K562 (cell line): ENCODE measurements around the gene ZBTB8B. TPM values are rescaled to one million over a fixed set of nuclear protein-coding genes. Genes with fewer than 3 reads are reported as not detected.

Experiments used
- CXXC5 ChIP-seq: fragments of 250-450 bp; sonication (Bioruptor Pico); IDR thresholded peaks from 2 replicates; pipeline ENCODE4 v1.8.0; 2022; ENCODE audit warnings: inconsistent platforms, mild to moderate bottlenecking, moderate library complexity
- ESRRB ChIP-seq: fragments of 250-450 bp; sonication (Bioruptor Pico); IDR thresholded peaks from 2 replicates; pipeline ENCODE4 v1.5.0; 2020; ENCODE audit warnings: mild to moderate bottlenecking, moderate library complexity, borderline replicate concordance
- FOXM1 ChIP-seq, 2 experiments: fragments of 450-650 bp in 1 of 2; sonication (generic) in 1 of 2; formaldehyde crosslinking in 1 of 2; IDR thresholded peaks; 2 replicates each; pipeline versions ENCODE4 v1.6.1 to v1.9.0; 2017 to 2022; ENCODE audit warnings: low read depth in 2 of 2, mild to moderate bottlenecking in 2 of 2, missing genetic modification reagents in 1 of 2, moderate library complexity in 1 of 2
- GTF2E2 ChIP-seq: fragments of 200-800 bp; sonication (Bioruptor generic); IDR thresholded peaks from 2 replicates; pipeline ENCODE4 v1.6.1; 2016; ENCODE audit warnings: missing genetic modification characterization, missing compliant biosample characterization
- HDAC1 ChIP-seq, 2 experiments: fragments of 450-650 bp; IDR thresholded peaks; 2 replicates each; pipeline ENCODE4 v1.6.1; 2016 to 2017; ENCODE audit warnings: inconsistent platforms in 1 of 2, mild to moderate bottlenecking in 1 of 2, moderate library complexity in 1 of 2
- HLTF ChIP-seq: fragments of 450-650 bp; IDR thresholded peaks from 2 replicates; pipeline ENCODE4 v1.6.1; 2016
- HMGN3 ChIP-seq: IDR thresholded peaks from 2 replicates; pipeline ENCODE4 v1.6.1; 2011; ENCODE audit warnings: borderline replicate concordance, low read depth, mild to moderate bottlenecking, mixed read lengths, low read length; ENCODE audit not compliant: insufficient read length; ENCODE audit errors: extremely low read depth
- KAT2B ChIP-seq: IDR thresholded peaks from one replicate; pipeline ENCODE4 v1.6.1; 2012; ENCODE audit warnings: low read depth, mild to moderate bottlenecking, control low read depth, inconsistent platforms, low read length, moderate library complexity
- KLF13 ChIP-seq: fragments of 450-650 bp; IDR thresholded peaks from 2 replicates; pipeline ENCODE4 v1.6.1; 2016; ENCODE audit warnings: missing genetic modification characterization, low read depth, mild to moderate bottlenecking, missing compliant biosample characterization, moderate library complexity, borderline replicate concordance
- MCM5 ChIP-seq: fragments of 450-650 bp; IDR thresholded peaks from 2 replicates; pipeline ENCODE4 v1.6.1; 2016; ENCODE audit warnings: low read depth
- NR2C2 ChIP-seq, 2 experiments: fragments of 200-800 bp in 1 of 2; sonication (Bioruptor generic) in 1 of 2; sonication (generic) in 1 of 2; formaldehyde crosslinking in 1 of 2; IDR thresholded peaks; 2 replicates each; pipeline versions ENCODE4 v1.6.1 to v1.8.0; 2016 to 2022; ENCODE audit warnings: mild to moderate bottlenecking in 1 of 2, missing compliant biosample characterization in 1 of 2, missing genetic modification characterization in 1 of 2, missing genetic modification reagents in 1 of 2
- PHB2 ChIP-seq: fragments of 450-650 bp; IDR thresholded peaks from 2 replicates; pipeline ENCODE4 v1.6.1; 2017; ENCODE audit warnings: low read depth
- RBM15 ChIP-seq: fragments of 200-400 bp; formaldehyde crosslinking; IDR thresholded peaks from 2 replicates; pipeline ENCODE4 v1.6.1; 2018; ENCODE audit warnings: mild to moderate bottlenecking, low read length, moderate library complexity; ENCODE audit not compliant: insufficient read depth
- RBM25 ChIP-seq: fragments of 200-400 bp; formaldehyde crosslinking; IDR thresholded peaks from 2 replicates; pipeline ENCODE4 v1.6.1; 2018; ENCODE audit warnings: low read length, low read depth, moderate library complexity; ENCODE audit not compliant: severe bottlenecking
- SIRT6 ChIP-seq: IDR thresholded peaks from one replicate; pipeline ENCODE4 v1.6.1; 2012; ENCODE audit warnings: low read depth, mild to moderate bottlenecking, control low read depth, inconsistent platforms, low read length, moderate library complexity
- SNRNP70 ChIP-seq: fragments of 200-400 bp; formaldehyde crosslinking; optimal IDR thresholded peaks from 2 replicates; pipeline ENCODE3; 2017; ENCODE audit warnings: low read depth, low read length
- TCF7L2 ChIP-seq: fragments of 150-350 bp; IDR thresholded peaks from 2 replicates; pipeline ENCODE4 v1.6.1; 2016; ENCODE audit warnings: low read depth, mild to moderate bottlenecking, low read length, moderate library complexity
- XRCC3 ChIP-seq: fragments of 450-650 bp; IDR thresholded peaks from 2 replicates; pipeline ENCODE4 v1.6.1; 2017; ENCODE audit warnings: mild to moderate bottlenecking, moderate library complexity
- ZBTB49 ChIP-seq: sonication (generic); formaldehyde crosslinking; IDR thresholded peaks from 2 replicates; pipeline ENCODE4 v1.8.0; 2022; ENCODE audit warnings: missing genetic modification reagents, mild to moderate bottlenecking, borderline replicate concordance
- ZNF695 ChIP-seq: fragments of 450-650 bp; formaldehyde crosslinking; IDR thresholded peaks from 2 replicates; pipeline ENCODE4 v1.4.0; 2020; ENCODE audit warnings: mild to moderate bottlenecking, moderate library complexity
- polyA plus RNA-seq, 8 experiments: library from polyadenylated mRNA; depleted of rRNA in 4 of 8; stranded (reverse) in 5 of 8; unstranded in 3 of 8; fragments of >200 nt; fragmentation: Nextera tagmentation in 2 of 8; fragmentation: Illumina TruSeq in 1 of 8; extraction: Ambion mirVana in 2 of 8; extraction: Trizol in 1 of 8; gene quantifications; 2 replicates each; pipeline versions ENCODE4 v1.2.1 to v1.2.3, GENCODE V29; 2011 to 2014; ENCODE audit warnings: inconsistent platforms in 1 of 8, missing spikeins in 1 of 8
- total RNA-seq, 7 experiments: library from RNA; depleted of rRNA in 6 of 7; stranded (reverse); fragments of >200 nt in 6 of 7; fragmentation: Illumina TruSeq in 2 of 7; extraction: Trizol in 2 of 7; gene quantifications; 2 replicates each; pipeline versions ENCODE4 v1.2.1 to v1.2.3, GENCODE V29; 2011 to 2021; ENCODE audit warnings: low replicate concordance in 1 of 7
- TF ChIP-seq, protein P1 (sequence below): fragments of 250-450 bp; sonication (Bioruptor Pico); IDR thresholded peaks from 2 replicates; pipeline ENCODE4 v1.8.0; 2021; ENCODE audit warnings: moderate library complexity, mild to moderate bottlenecking, inconsistent platforms
- TF ChIP-seq, protein P2 (sequence below): fragments of 450-650 bp; IDR thresholded peaks from 2 replicates; pipeline ENCODE4 v1.6.1; 2018; ENCODE audit warnings: mild to moderate bottlenecking, low read depth; ENCODE audit not compliant: partially characterized antibody

The ZBTB8B gene
- total and polyA plus RNA-seq, 9 of the 15 experiments (the other 6 are each of a cell fraction or from before 2014, with no cell fraction given), result not detected

- TF ChIP-seq, protein P1, sequence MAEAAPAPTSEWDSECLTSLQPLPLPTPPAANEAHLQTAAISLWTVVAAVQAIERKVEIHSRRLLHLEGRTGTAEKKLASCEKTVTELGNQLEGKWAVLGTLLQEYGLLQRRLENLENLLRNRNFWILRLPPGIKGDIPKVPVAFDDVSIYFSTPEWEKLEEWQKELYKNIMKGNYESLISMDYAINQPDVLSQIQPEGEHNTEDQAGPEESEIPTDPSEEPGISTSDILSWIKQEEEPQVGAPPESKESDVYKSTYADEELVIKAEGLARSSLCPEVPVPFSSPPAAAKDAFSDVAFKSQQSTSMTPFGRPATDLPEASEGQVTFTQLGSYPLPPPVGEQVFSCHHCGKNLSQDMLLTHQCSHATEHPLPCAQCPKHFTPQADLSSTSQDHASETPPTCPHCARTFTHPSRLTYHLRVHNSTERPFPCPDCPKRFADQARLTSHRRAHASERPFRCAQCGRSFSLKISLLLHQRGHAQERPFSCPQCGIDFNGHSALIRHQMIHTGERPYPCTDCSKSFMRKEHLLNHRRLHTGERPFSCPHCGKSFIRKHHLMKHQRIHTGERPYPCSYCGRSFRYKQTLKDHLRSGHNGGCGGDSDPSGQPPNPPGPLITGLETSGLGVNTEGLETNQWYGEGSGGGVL (CRISPR knock-in tag), result no peak
- TF ChIP-seq GTF2E2 (tag) (no peak), KLF13 (tag) (no peak), FOXM1 (IDR thresholded peaks at IDR 0.05; ENCODE audit: low read depth) (no peak), FOXM1 (CRISPR knock-in tag; IDR thresholded peaks at IDR 0.05; ENCODE audit: low read depth) (no peak), XRCC3 (no peak), HMGN3 (no peak), ESRRB (CRISPR knock-in tag) (no peak), MCM5 (no peak), HLTF (no peak), KAT2B (no peak), PHB2 (no peak), CXXC5 (CRISPR knock-in tag) (peak; percentile 97), RBM15 (no peak), ZBTB49 (CRISPR knock-in tag) (no peak), NR2C2 (CRISPR knock-in tag; IDR thresholded peaks at IDR 0.05) (no peak), NR2C2 (tag; IDR thresholded peaks at IDR 0.05) (peak; percentile 48), RBM25 (no peak), TCF7L2 (no peak), HDAC1 (IDR thresholded peaks at IDR 0.05) (no peak), SNRNP70 (no peak), ZNF695 (CRISPR knock-in tag) (0 out of 2 replicates have a peak, but pooled peaks have one; percentile 29), SIRT6 (no peak)
- TF ChIP-seq, protein P2, sequence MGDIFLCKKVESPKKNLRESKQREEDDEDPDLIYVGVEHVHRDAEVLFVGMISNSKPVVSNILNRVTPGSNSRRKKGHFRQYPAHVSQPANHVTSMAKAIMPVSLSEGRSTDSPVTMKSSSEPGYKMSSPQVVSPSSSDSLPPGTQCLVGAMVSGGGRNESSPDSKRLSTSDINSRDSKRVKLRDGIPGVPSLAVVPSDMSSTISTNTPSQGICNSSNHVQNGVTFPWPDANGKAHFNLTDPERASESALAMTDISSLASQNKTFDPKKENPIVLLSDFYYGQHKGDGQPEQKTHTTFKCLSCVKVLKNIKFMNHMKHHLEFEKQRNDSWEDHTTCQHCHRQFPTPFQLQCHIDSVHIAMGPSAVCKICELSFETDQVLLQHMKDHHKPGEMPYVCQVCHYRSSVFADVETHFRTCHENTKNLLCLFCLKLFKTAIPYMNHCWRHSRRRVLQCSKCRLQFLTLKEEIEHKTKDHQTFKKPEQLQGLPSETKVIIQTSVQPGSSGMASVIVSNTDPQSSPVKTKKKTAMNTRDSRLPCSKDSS, result no peak
These were observed 35.7 kb downstream of the ZBTB8B start (continued) for GRCh38 chr1:32500387-32501209.
